Kidney capillary endothelial cell (primary cell): ENCODE measurements around the gene NSMCE1.
A peak's percentile ranks its signal among the peaks of the same experiment; 100 is the strongest.

ENCODE experiments used
- DNase-seq: peaks from one replicate; pipeline ENCODE4 v3.0.0-alpha.2; 2018; ENCODE audit warnings: low spot score

Gene NSMCE1

DNA sequence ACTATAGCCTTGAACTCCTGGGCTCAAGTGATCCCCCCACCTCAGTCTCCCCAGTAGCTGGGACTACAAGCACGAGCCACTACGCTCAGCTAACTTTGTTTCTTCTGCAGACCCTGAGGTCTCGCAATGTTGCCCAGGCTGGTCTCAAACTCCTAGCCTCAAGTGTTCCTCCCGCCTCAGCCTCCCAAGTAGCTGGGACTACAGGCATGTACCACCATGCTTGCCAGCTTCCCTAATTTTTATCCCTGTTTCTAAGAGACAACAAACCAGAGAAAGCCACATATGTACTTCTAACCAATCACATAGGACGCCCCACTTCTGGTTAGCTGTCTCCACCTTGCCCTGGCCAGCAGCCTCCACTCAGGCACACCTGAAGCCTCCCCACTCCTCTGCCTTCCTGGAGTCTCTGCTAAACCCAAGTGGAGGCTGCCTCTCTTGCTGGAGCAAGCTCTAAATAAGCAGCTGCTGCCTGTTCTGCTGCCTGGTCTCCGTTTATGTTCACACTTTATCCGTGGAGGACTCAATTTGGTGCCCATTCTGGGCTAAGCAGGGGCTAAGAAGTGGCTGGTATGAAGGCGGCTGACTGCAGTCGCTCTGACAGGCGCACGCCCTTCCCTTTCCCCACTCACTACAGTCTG is 24.7 kb downstream of the NSMCE1 start:
- DNase-seq, result no peak

DNA sequence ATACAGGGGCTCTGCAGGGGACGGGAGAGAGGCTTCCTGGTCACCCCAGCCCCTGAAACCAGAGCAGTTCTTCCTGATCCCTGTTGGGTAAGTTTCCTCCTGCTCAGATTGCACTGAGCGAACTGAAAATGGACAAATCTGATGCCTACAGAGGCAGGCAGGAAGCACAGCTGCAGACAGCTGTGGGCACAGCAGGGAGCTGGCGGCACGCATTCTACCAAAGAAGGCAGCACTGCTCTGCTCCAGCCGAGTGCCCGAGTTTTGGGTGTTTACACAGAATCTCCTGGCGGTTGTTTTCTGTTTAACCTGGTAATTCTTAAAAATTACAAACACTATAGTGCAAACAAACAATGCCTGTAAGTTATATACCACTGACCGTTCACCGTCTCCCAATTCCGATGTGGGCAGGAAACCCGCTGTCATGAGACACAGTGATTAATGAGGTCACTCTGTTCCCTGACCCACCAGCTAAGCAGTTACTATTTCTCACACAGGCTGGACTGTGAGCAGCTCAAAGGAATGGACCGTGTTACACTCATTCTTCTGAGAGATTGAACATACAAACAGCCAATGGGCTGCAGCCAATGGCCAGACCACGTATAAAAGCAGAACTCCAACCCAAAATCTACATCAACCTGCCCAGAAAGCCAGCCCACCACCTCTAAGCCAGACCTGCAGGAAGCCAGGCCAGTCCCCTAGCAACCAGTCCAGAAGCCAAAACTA is 25.5 kb downstream of the NSMCE1 start:
- peak; percentile 97 for DNase-seq

DNA sequence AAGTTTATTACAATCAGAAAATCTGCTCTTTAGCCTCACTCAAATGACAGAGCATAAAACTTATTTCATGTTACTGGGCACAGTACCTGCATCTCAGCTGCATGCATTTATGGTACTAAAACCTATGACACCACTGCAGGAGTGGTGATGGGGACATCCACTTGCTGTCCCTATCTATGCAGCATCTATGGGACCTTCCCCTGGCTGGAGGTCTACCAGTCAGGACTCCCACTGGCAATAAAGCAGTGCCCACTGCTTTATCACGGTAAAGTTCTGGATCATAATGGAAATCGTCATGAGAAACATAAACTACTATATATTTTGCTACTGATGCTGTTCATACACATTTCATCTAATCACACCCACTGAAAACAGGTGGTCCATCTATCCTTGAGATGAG is 26.2 kb downstream of the NSMCE1 start:
- DNase-seq, result no peak

DNA sequence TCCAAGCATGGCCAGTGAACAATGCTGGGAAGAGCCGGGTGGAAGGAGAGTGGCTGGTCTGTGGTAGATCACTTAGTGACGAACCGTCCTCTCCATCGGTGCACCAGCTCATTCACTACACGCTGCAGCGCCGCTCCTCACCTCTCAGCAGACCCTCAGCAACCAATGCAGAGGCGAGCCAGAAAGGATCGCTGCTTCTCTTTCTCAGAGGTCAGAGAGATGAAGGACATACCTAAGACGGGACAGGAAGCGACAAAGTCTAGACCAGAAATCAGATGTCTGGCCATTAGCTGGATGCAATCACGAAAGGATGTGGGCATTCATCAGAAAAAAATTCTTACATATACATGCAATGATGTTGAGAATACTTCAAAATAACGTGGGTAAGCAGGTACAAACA is 26.9 kb downstream of the NSMCE1 start:
- DNase-seq, result peak; percentile 97

DNA sequence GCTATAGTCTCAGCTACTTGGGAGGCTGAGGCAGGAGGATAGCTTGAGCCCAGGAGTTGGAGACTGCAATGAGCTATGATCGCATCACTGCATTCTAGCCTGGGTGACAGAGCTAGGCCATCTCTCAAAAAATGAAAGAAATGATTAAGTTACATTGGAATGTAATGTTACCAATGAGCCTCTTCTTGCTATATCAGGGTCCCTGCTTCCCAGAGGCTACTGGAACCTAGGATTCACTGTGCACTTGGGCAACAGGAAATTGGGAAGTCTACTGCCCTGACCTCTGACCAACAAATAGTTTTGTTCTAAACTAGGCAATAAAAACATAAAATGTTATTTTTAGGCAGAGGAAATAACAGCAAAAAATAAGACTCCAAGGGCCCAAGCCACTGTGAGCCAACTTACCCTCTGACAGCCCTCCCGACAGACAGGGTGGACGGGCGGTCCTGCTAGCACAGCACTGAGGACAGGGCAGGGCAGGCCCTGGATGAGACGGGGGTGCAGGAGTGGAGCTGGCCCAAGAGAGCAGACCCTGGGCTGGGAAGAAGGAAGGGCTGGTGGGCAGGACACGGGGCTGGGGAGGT is 27.5 kb downstream of the NSMCE1 start:
- peak; percentile 94 for DNase-seq

DNA sequence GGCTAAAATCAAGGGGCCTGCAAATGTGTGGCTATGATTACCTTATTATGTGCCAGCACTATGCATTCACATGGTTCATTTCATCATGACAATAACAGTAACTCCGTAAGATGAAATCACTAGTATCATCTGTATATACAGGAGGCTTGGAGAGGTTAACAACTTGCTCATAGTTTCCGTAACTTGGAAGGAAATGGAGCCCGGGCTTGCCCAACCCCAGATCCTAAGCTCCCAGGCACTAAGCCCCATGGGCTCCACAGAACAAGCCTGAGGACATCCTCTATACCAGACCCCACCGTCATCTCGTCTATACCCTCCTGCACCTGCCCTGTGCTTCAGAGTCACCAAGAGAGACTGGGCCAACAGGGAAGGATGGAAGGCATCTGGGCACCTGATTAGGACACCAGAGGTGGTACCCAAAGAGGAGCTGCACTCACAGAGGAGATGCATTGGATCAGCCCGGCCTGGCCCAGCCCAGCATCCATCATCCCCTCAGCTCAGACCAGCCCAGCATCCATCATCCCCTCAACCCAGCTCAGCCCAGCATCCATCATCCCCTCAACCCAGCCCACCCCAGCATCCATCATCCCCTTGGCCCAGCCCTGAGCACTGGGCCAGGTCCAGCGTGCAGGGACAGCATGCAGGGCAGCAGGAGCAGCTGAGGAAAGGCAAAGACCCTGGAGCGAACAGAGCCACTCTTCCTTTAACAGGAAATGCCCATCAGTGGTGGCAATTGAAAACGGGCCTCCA is 28.5 kb downstream of the NSMCE1 start:
- DNase-seq, result no peak

DNA sequence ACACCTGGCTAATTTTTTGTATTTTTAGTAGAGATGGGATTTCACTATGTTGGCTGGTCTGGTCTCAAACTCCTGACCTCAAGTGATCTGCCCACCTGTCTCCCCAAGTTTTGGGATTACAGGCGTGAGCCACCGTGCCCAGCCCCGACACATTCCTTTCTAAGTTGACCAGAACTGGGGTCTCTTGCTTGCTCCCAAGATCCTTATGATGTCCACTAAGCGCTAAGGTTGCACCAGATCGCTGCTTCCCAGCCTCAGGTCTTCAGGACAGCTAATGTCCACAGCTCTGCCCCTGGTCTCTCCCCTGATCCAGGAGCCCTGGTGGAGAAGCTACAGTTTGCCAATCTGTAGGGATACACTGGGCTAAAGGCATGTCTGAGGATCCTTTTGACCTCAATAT is 29.5 kb downstream of the NSMCE1 start:
- DNase-seq, result no peak

DNA sequence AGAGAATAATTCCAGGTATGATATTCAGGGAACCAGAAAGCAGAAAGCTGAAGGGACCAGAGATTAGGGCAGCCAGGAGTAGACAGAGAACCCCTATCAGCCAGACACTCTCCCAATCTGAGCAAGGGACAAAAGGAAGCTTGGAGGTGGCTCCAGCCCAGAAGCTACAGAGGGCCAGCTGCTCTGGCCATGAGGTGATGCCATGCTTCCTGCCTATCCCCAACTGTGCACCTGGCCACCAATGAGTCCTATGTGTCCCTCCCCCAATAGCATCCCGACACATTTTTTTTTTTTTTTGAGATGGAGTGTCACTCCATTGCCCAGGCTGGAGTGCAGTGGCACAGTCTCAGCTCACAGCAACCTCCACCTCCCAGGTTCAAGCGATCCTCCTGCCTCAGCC is 30.0 kb downstream of the NSMCE1 start:
- no peak for DNase-seq

DNA sequence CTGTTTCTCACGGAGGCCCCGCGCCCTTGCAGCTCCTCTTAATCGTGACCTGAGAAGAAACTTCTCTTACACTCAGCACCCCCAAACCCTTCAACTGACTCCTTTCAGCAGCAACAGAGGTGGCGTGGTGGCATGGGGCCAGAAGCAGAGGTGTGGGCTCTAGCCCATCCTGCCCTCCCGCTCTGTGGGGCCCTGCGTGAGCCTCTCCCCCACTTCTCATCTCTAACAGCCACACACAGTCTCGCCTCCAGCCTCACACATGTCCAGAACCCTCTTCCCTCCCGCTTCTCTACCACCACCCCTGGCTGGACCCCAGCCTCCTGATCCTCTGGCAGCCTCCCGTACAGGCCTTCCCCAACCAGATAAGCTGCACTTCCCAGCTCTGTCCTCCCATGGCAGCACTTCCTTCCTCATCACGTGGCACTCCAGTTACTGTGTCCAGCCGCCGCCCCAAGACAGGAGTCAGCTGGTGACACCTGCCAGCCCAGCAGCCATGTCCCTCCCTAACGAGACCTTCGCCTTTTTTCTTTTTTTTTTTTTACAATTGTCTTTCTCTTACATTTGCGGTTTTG is 30.5 kb downstream of the NSMCE1 start:
- DNase-seq, result no peak

DNA sequence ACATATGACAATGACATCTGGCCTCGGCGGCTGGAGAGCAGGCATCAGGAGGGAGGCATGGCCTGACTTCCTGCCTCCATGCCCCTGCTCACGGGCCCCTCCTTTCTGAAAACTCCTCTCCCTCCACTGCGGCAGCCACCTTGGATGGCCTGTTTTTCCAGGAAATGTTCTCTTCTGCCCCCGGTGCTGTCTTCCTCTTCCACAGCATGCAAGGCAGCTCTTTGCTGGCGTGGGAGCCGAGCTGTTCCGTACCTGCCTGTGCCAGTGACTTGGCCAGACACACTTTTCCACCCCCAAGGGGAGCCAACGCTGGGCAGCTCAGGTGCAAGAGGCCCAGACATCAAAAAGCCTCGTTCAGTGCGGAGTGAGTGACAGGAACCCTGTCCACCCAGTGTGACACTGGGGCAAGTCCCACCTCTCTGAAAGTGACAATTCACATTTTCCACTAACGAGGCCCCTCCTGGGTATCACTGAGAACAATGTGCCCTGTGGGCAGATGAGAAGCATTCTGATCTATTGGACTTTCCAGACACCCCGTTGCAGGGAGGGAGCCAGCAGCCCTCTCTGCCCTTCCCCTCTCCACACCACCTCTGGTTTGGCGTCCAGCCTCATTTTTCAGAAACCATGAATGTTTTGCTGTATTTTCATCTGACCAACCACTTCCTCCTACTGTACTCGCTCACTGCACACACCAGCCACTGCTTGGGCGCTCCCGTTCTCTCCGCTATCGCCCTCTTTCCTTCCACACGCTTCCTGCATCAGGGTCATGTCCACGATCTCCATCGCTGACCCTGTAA is 31.2 kb downstream of the NSMCE1 start:
- no peak for DNase-seq

DNA sequence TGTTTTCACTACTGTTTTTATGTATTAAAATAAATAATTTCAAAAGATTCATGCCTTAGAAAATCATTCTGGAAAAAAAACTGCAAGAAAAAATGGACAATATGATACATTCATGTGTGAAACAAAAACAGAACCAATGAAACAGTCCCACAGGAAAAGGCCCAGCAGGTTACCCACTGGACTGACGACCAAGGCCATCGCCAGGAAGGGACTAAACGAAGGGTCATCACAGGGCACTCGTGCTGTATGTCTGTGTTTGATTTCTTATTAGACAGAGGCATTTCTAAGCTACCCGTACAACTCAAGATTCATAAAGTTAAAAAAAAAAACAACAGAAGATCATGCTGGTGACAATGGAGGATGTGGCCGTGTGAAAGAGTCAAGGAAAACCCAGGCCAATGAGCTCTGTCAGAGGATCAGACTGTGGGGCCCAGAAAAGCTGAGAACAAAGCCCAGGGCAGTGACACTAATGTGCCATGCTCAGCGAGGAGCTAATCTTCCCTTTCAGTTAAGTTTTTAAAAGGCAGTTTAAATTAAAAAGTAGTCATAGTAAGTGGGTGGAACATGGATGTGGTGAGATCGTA is 31.8 kb downstream of the NSMCE1 start:
- DNase-seq, result no peak

DNA sequence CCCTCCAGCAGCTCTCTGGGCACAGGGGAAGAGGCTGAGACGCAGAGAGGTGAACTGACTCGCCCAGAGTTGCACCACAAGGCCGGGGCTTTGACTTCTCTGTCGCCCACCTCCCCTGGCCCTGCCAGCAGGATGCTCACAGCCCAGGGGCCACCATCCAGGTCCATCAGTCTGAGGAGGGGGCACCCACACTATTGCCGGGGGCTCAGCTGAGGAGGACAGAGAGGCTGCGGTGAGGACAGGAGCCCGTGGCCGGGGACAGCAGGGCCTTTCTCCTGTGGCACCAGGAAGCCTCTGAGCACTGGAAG is 32.7 kb downstream of the NSMCE1 start:
- DNase-seq, result no peak

DNA sequence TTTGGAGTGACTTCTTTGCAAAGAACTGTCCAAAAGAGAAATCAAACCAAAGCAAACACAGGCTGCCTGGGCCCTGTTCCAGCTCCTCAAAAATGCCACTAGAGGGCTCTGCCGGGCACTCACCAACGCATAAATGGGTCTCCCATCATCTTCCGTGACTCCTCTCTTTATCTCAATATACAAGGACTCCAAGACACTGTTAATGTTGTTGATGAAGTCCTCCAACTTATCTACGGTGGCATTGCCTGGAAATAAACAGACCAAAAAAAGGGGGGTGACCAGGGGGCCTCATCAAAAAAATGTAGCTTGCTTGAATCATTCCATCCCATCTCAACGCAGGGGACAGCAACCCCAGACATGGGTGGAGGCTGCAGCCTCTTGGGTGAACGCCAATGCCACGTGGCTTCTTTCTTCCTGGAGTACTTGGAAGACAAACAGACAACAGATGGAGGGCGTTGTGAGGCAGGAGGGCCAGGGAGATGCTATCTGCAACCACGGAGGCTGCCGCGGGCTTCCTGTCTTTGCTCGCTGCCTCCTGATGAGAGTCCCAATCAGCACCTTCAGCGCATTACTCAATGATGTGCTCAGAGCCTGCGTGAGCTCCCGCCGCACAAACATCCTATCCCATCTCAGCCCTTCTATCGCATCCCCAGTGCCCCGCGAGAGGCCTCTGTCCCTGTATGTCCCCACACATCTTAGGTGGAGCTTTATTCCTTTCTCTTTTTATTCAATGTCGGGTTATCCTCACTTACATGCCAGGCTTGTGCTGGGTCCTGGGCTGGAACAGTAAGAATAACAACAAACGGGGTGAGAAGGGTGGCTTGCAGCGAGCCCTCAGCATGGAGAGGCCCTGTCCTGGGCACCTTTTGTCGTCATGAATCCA is 33.3 kb downstream of the NSMCE1 start:
- peak; percentile 93 for DNase-seq

DNA sequence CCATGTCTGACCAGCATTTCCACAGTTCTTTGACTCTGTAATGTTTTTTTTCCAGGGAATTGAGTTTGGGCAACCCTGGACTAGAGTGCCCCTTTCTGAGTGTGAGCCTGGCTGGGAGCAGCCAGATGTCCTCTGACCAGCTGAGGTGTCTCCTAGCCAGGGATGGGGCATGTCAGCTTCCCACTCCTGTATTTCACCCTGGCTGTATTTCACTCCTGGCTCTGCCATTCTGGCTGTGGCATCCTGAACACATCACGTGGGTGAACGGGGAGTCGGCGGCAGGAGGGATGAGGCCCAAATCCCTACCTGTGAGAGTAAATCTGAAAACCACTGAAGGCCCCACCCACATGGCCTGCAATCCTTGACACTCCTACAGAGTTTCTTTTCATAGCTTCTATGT is 34.0 kb downstream of the NSMCE1 start:
- DNase-seq, result no peak

DNA sequence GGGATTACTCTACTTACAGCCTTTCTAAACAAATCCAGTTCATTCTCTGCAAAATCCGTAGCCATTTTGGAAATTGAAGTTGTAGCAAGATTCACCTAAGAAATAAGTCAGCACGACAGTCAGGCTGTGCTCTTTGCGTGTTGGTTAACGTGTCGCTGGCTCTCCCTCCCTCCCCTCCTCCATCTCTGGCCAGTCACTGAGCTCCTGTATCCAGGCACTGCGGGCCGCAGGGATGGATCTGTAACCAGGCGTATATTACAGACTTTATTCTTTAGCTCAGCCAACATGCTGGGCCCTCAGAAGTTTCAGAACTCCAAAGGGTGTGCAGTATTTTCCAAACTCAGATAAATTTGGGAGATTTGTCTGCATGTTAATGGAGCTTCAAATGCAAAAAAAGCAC is 34.4 kb downstream of the NSMCE1 start:
- DNase-seq, result no peak

DNA sequence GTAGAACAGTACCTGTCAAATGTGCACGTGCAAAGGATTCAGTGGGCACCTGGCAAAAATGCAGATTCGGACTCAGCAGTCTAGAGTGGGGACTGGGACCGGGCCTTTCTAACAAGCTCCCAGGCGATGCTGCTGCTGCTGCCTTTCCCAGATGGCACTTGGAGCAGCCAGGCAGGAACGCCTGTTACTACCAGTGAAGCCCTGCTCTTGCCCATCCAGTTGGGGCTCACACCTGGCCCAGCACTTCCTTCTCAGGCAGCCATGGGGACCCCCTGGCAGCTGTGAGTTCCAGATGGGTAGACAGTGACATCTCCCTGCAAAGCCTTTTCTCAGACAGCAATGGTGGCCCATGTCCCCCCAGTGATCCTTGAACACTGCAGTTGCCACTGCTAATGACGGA is 34.8 kb downstream of the NSMCE1 start:
- no peak for DNase-seq

DNA sequence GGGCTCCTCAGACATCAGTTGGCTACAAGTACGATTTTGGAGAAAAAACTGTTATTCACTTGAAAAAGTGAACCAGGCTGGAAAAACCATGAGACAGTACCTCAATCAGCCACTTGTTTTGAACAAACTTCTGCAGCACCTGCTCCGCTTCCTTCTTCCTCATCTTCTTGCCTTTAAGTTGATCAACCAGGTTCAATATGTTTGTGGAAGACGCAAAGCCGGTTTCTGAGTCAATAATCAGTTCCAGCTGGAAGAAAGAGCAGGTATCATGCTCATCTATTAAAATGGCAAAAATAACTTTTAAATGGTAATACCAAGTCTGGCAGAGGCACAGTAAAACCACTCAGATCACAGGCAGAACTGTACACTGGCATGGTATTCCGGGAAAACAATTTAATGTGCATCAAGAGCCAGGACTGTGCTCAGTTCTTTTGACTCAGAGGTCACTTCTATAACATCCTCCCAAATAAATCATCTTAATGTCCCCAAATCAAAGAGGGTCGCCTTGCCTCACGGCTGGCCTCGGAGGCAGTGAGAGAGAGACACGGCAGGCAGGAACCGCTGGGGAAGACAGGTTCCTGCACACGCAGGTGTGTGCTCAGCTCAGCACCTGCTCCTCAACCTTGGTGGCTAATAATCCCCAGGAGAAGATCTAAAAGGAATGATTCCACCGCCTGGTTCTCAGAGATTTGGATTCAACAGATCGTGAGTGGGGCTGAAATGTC is 35.5 kb downstream of the NSMCE1 start:
- DNase-seq, result no peak

DNA sequence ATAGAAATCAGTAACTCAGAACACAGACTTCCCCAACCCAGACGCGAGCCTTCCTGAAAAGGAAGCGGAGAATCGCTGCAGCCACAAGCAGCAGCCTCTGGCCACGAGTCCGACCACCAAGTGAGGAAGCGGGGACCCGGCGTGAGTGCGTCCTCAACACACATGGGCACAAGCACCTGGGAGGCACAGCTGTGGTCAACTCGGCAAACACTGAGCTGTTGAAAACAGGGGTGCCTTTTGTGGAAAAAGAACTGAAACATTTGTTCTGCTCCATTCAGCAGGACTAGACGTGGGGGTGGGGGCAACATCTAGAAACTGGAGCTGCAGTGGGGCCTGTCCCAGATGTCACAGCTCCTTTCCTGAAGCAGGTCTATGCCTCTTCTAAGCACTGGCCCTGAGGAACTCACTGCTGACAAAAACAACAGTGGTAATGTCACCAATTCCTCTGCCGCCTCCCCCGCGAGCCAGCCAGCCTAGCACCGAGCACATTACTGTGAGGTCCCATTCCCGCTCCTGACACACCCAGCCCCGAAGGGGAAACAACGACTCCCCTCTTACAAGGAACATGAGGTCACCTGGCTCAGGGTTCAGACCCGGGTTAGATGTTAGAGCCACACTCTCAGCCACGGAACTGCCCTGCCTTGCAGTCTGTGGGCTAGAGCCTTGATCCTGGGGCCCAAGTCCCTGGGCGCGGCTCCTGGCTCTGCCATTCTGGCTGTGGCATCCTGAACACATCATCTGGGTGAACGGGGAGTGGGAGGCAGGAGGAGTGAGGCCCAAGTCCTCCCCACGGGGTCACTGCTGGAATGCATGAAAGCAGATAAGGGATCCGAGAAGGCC is 36.3 kb downstream of the NSMCE1 start:
- DNase-seq, result no peak

DNA sequence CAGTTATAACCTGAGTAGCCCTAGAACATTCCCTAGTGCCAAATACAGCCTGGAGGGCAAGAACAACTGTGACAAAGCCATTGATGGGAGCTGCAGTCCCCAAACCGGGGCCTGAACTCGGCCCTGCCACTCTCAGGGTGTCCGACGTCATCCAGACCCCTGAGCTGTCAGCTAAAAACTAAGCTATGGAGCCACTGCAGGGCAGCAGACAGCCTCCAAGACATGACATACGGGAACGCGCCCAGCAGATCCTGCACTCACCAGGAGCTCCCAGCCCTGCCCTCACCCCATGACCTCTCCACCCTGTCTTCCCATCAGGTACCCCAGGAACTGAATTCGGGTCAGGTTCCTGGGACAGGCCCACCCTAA is 36.9 kb downstream of the NSMCE1 start:
- no peak for DNase-seq
